Spleen (tissue), 7 donors: ENCODE measurements around the gene TAS2R50.

Experiments
- CTCF ChIP-seq, 11 experiments: fragments of 200-600 bp in 7 of 11; fragments of 450-650 bp in 4 of 11; sonication (generic) in 4 of 11; IDR thresholded peaks in 8 of 11; conservative IDR thresholded peaks in 3 of 11; 1 replicate in 7 of 11; 2 replicates in 4 of 11; pipeline versions ENCODE4 v1.4.0 to v1.8.0; 2016 to 2021; ENCODE audit warnings: antibody characterized with exemption in 11 of 11, inconsistent platforms in 4 of 11, mild to moderate bottlenecking in 1 of 11
- POLR2A ChIP-seq, 3 donors: fragments of 450-650 bp; IDR thresholded peaks; one replicate each; pipeline ENCODE4 v1.5.1; 2017; ENCODE audit warnings: antibody characterized with exemption in 3 of 3, mild to moderate bottlenecking in 1 of 3
- POLR2AphosphoS5 ChIP-seq, 3 donors: sonication (generic); formaldehyde crosslinking; IDR thresholded peaks; one replicate each; pipeline ENCODE4 v1.5.1; 2017; ENCODE audit warnings: antibody characterized with exemption in 3 of 3
- donor health status: DM: no; HTN: no; CAD: no; lungs with moderate emphysema.
- donor health status: DM: no; HTN: no; CAD: no.
- donor health status: DM: no; HTN: no; CAD: no.

- TF ChIP-seq CTCF (IDR thresholded peaks at IDR 0.05 in 8 of 11, conservative IDR thresholded peaks at IDR 0.05 in 3 of 11) (no peak), POLR2A (IDR thresholded peaks at IDR 0.05) (no peak), POLR2AphosphoS5 (IDR thresholded peaks at IDR 0.05) (no peak)
These were observed 20.4 kb downstream of the TAS2R50 start for GRCh38 chr12:10966314-10966713.
